GM19438 (cell line): Measurements from ENCODE around the gene SLC35D3.
"Not testable (repeated sequence)": the region's sequence is repeated elsewhere in the genome, so short reads cannot be mapped to it uniquely, and the experiment has no call there.

ENCODE experiments used
- ATAC-seq: cut with Tn5 transposase; IDR thresholded peaks from one replicate; pipeline ENCODE4 v1.9.1; 2021; ENCODE audit warnings: low read depth; ENCODE audit not compliant: unreplicated experiment

The SLC35D3 gene

DNA sequence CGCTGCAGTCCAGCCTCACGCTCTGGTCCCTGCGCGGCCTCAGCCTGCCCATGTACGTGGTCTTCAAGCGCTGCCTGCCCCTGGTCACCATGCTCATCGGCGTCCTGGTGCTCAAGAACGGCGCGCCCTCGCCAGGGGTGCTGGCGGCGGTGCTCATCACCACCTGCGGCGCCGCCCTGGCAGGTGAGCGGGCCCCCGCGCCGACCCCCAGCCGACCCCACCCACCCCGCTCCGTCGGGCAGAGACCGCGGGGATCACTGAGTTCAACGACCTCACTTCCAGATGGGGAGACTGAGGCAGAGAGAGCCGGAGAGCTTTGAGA lies 545 bp downstream of the SLC35D3 start:
- ATAC-seq: no peak

DNA sequence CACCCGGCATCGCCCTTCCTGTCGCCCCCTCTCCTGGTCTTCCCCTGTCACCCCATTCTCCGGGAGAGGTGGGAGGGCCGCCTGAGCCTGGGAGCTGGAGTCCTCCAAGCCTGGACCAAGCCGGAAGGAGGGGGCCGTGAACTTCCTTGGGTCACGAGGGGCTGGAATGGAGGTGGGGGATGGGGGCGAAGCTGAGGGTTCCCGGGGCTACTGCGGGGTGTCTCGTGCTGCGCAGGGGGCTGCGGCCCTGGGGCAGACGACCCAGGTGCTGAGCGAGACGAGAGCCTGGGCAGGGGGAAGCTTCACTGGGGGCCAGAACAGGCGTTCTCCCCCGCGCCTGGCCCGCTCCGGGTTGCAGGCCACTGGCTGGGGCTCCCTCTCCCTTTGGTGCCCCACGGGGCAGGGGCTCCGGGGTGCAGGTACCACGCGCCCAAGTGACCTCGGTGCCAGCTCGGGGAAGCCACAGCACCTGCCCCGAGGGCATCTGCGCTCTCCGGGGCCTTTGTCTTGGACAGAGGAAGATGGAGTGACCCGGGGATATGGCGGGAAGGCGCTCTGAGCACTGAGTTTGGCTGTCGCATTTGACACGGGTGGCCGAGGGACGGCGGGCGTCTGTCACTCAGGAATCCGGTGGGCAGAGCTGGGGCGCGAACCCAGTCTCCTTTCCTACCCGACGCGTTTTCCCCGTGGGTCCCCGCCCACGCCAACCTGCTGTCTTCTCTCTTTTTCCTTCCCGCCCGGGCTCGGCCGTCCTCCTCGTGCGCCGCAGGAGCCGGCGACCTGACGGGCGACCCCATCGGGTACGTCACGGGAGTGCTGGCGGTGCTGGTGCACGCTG lies 1.2 kb downstream of the SLC35D3 start:
- ATAC-seq: no peak

DNA sequence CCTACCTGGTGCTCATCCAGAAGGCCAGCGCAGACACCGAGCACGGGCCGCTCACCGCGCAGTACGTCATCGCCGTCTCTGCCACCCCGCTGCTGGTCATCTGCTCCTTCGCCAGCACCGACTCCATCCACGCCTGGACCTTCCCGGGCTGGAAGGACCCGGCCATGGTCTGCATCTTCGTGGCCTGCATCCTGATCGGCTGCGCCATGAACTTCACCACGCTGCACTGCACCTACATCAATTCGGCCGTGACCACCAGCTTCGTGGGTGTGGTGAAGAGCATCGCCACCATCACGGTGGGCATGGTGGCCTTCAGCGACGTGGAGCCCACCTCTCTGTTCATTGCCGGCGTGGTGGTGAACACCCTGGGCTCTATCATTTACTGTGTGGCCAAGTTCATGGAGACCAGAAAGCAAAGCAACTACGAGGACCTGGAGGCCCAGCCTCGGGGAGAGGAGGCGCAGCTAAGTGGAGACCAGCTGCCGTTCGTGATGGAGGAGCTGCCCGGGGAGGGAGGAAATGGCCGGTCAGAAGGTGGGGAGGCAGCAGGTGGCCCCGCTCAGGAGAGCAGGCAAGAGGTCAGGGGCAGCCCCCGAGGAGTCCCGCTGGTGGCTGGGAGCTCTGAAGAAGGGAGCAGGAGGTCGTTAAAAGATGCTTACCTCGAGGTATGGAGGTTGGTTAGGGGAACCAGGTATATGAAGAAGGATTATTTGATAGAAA lies 2.0 kb downstream of the SLC35D3 start:
- ATAC-seq: no peak

DNA sequence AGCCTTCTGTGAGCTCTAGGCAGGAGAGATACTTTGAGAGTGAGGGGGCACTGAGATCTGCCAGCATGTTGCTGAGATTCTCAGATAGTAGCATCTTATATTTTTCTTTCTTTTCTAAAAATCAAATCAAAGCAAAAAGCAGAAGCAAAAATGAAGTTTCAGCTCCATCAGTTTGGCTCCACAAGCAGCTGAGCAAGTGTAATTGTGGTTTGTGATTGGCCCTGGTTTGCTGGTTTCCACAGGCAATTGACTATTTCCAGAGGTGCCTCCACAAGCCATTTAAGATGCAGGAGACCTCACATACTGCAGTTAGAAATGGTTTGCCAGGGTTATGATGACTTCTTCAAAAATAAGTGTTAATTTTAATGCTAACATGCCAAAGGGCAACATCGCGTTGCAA lies 4.3 kb downstream of the SLC35D3 start:
- no peak for ATAC-seq

DNA sequence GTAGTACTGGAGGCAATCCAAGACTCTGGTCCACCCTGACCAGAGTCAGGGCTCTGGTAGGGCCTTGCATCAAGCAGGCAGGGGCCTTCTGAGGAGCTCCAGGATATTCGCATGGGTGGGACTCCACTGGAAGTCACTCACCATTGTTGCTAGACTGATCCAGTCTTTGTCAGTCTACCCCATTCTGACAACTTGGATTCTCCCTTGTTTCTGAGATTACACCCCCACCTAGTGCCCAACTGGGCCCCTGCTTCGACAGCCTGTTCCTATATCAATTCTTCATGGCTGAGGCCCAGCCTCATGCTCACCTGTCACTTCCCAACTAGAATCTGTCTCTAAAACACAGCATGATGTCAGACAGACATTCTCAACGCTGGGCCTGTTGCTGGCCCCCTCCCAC lies 5.2 kb downstream of the SLC35D3 start:
- ATAC-seq: no peak

DNA sequence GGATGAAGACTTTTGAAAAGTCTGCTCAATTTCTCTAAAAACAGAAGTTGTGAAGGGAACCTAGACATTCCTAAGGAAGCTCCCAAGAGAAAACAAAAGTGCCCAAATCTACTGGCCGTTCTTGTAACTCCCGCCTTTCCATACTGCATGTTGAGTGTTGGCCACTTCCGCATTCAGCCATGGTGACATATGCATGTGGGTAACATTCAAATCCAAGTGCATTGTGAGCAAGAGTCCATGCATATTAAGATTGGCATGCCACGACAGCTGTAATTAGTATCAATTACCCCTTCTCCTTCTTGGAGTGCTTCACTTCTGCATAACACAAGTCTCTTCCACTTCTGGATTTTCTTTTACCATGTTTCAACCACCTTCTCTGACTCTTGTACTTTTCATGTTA lies 8.4 kb downstream of the SLC35D3 start:
- no peak for ATAC-seq

DNA sequence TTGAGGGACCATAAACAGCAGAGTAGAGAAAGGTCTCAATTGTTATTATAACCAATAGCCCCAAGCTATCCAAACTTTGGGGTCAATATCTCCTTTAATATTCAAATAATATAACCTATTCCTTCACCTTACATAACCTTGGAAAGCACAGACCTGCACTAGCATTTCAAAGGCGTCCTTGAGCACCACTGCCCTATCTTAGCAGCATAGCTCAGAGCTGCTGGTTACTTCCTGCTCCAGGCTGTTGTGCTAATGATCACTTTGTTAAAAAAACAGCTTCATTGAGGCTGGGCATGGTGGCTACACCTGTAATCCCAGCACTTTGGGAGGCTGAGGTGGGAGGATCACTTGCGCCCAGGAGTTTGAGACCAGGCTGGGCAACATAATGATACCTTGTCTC lies 10.5 kb downstream of the SLC35D3 start:
- ATAC-seq: no peak

DNA sequence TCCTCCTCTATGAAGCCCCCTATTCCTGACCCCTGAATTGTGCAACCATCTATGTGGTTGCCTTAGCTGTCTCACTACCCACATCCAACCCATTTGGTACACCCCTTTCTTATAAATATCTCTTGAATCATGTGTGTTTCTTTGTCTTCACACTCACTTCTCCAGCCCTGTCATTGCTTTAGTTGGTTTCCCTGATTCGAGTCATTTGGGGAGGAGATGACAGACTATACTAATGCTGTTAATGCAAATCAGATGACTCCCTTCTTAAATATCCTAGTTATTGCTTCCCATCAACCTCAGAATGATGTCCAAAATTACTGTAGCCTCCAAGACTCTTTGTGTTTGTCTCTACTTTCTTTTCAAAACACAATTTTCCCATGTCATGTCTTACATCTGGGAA lies 23.0 kb downstream of the SLC35D3 start:
- ATAC-seq: no peak

DNA sequence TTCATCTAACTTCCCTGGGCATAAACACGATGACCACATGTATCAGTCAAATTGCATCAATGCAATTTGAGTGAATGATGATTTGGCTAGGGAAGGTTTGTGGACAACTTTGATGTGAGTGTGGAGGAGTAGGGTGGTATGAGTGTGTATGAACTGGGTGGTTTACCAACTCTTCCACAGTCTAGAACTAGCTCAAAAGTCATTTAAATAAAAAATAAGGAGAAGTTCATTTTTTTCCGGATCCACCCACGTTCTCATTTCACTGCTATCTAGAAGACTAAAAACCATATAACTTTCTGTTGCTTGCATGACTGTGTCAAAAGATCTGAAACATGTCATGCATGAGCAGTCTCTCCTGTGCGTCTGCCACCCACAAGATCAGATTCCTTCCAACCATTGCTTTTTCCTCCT lies 23.6 kb downstream of the SLC35D3 start:
- no peak for ATAC-seq

DNA sequence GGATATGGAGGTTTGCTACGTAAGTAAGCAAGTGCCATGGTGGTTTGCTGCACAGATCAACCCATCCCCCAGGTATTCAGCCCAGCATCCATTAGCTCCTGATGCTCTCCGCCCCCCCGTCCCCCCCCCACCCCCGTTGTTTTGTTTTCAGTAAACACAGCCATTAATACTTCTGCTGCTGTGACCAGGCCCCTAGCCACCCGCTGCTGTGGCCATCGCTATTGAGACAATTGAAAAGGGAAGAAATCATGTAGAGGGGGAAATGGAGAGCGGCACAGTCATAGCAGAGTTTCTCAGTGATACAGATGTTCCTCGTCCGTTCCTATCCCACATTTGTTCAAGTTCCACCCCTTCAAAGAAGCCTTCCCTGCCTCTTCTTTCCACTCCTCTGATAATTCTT lies 24.9 kb downstream of the SLC35D3 start:
- no peak for ATAC-seq

DNA sequence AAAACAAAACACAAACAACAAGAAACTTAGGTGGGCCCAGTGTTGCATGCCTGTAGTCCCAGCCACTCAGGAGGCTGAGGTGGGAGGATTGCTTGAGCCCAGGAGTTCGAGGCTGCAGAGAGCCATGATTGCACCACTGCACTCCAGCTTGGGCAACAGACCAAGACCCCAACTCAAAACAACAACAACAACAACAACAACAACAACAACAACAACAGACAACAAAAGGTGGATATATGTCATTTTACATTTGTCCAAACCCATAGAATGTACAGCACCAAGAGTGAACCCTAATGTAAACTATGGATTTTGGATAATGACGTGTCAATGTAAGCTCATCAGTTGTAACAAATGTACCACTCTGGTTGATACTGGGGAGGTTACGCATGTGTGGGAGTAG lies 27.9 kb downstream of the SLC35D3 start:
- ATAC-seq: not testable (repeated sequence)

DNA sequence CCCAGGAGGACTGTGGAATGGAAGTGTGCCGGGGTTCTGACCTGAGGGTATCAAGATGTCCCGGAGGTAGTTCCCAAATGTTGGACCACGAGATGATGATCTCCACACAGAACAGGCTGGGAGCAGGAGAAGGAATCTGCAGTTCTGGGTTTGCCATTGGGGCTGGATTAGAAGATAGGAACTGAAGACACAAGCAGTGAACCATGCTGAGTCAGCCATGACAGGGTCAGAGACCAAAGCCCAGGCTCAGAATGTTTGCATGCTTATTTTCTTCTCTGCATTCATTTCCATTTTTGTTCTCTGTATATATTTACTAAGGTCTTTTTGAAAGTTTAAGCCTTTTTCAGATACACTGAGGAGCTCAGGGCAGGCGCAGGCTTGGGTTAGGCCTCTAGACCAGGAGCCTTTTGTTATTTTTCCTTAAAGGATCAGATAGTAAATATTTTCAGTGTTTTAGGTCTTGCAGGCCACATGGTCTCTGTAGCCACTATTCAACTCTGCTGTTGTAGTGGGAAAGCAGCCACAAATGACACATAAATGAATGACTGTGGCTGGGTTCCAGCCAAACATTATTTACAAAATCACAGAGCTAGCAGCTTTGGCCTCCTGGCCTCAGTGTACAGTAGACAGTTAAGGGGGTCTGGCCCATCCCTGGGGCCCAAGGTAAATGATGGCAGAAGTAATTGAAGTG lies 28.5 kb downstream of the SLC35D3 start:
- ATAC-seq: no peak

DNA sequence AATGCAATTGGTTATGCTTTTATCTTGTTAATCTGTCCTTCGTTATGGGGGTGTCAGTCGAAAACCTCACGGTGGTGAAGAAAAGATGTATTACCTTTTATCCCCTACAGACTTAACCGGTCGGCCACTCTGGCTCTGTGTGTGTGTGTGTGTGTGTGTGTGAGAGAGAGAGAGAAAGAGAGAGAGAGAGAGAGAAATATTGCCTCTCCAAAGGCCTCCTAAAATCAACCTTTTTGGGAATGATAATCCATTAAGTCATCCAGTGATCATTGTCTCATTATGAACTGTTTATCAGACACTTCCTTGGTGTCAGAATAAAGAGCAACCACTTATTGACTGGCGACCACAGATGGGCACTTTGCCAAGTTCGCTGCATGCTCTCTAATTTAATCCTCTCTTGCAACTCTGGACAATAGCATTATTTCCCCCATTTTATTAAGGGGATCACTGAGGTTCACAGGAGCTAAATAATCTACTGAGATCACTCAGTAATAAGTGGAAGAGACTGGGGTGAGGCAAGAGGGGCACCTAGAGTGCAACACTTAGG lies 30.7 kb downstream of the SLC35D3 start:
- ATAC-seq: no peak

DNA sequence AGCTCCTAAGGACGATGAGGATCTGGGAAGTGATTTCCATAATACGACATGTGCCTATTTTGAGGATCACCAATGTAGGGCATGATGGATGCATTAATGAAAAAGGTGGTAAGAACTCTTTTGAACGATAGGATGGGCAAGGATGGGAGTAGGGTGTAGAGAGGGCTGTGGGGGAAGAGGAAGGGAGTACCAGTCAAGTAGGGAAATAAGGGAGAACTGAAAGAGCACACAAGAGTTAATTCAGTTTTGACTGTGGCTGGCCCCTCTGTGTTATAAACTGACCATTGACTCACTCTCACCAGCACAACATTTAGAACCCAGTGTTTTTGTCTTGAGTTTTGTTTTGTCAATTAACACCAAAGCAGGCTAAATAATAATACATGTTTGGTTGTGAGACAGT lies 33.0 kb downstream of the SLC35D3 start:
- no peak for ATAC-seq

DNA sequence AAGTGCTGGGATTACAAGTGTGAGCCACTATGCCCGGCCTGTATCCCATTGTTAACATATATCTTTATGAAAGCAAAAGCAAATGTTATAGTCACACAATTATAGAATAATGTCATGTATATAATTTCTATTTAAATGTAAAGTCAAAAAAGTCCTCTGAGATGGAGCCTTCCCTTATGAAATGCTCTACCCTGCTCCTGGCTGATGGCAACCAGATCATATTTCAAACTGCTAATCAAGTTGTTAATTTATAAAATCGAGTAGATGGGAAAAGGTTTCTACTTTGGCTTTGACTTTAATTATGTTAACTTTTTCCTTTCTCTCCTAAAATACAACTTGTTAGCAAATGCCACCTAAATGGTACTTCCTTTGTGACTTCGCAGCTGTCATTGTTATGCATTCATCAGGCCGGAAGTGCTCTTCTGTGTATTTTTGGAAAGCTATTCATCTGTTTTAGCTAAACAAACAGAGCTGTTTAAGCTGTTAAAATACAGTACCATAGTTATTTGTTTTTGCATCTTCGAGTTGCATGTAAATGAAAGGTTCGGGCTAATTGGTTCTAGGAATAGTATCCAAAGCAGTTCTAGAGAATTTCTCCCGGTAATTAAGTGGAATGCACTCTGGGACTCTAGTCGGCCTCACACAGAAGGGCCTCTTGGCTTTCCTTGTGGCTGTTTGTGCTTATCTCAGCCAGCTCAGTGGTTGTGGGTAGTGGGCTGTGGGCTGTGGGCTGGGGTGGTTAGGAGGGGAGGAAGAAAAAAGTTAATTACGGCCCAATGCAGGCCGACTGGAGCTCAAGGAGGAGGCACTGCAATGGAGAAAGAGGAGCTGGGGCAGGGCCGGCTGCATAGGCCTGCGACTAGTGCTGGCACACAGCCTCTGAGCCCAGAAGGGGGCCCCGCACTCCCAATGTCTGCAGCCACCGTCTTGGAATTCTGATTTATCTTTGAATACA lies 34.8 kb downstream of the SLC35D3 start:
- ATAC-seq: no peak

DNA sequence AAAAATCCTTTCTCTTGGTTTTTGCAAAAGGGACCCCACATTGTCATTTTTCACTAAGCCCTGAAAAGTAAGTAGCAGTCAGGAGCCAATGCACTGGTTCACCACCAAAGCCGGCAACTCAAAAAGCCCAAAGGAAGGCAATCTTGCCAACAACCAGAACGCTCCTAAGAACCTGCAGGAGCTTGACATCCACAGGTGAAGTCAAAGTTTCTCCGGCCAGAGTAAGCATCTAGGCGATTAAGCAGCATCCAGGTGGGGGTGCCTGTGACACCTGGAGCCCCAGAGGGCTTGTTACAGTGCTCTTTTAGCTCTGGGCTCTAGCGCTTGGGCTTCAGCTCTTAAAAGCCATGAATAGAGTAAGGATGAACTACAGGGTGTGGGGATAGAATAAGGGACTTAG lies 36.1 kb downstream of the SLC35D3 start:
- no peak for ATAC-seq

DNA sequence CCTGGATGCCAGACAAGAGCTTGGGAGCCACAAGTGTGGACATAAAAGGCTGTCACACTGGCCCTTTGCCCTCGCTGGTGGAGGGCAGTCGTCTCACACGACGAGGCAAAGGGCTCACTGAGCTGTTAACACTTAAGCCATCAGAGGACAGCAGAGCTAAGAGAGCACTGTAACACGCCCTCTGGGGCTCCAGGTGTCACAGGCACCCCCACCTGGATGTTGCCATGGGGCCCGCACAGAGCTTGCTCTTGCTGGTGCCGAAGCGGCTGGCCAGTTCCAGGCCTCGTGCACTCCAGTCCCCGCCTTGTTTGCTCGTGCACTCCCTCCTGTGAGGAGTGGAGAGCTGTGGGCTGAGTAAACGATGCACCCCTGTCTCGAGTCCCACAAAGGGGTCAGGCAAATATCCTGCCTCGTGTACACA lies 37.4 kb downstream of the SLC35D3 start:
- ATAC-seq: no peak

DNA sequence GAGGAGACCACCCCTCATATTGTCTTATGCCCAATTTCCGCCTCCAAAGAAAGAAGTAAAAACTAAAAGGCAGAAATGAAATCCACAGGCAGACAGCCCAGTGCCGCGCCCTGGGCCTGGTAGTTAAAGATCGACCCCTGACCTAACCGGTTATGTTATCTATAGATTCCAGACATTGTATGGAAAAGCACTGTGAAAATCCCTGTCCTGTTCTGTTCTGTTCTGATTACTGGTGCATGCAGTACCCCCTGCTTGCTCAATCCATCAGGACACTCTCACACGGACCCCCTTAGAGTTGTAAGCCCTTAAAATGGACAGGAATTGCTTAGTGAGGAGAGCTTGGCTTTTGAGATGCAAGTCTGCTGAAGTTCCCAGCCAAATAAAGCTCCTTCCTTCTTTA lies 37.8 kb downstream of the SLC35D3 start:
- not testable (repeated sequence) for ATAC-seq

DNA sequence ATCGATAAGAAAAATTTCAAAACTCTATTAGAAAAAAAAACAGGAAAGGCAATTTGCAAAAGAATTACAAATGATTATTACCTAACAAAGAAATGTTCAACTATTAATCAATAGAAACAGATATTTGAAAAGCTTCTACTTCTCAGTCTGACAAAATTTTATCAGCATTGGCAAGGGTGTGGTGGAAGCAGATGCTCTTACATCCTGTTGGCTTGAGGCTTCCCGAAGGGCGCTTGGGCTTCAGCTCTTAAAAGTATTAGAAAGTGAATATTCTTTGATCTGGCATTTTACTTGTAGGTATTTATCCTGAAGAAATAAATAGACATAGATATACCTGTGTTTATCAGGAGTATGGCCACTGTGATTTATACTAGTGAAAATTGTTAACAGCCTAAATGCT lies 38.7 kb downstream of the SLC35D3 start:
- no peak for ATAC-seq

DNA sequence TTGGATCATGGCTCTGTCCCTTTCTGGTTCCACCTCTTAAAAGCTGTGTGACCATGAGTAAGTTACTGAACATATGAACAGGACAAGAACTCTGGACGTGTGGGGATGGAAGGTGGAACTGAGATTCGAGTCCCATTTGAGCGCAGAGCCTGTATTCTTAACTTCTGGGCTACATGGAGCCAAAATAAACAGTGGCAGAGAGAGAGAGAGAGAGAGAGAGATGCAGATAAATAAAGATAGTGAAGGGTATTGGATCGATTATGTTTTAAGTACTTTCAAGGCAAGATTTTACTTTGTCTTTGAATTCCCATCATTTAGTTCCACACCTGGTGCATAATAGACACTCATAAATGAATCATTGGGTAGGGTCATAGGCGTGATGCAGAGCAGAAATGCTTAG lies 39.7 kb downstream of the SLC35D3 start:
- no peak for ATAC-seq
